OCI-M1 (cell line): ENCODE results near the gene TEF.

ENCODE experiments used
- DNase-seq: peaks from one replicate; lab custom pipeline; 2025; lab: John Stamatoyannopoulos, UW

TEF gene

DNA sequence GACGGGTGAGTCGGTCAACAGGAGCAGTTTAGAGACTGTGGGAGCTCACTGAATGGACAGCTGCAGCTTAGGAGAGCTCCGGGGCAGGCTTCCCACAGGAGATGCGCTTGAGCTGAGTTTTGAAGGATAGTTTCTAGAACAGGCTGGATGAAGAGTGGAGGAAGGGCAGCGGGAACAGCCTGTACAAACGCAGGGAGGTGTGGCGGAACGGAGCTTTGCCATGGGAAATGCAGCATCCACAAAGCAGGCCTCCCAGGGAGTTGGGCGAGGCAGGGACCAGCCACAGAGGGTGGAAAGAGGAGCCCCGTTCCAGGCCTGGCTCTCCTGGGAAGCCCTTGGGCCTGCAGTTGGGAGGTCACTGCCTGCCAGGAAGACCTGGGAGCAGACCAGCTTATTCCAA, 26.8 kb upstream of the TEF start:
- no peak for DNase-seq

DNA sequence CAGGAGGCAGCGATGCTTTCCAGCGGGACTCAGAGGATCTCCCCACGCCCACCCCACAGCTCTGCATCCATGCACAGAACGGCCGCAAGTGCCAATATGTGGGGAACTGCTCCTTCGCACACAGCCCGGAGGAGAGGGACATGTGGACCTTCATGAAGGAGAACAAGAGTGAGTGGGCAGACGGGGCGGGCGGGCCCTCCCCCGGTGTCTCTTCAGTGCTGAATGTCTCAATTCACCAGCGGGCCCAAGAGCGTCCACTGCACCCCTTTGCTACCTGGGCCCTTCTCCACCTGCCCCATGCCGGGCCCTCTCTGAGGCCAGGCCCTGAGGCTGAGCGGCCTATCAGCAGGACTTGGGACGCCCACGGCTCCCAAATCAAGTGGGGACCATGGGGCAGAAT, 25.8 kb upstream of the TEF start:
- DNase-seq, result no peak

DNA sequence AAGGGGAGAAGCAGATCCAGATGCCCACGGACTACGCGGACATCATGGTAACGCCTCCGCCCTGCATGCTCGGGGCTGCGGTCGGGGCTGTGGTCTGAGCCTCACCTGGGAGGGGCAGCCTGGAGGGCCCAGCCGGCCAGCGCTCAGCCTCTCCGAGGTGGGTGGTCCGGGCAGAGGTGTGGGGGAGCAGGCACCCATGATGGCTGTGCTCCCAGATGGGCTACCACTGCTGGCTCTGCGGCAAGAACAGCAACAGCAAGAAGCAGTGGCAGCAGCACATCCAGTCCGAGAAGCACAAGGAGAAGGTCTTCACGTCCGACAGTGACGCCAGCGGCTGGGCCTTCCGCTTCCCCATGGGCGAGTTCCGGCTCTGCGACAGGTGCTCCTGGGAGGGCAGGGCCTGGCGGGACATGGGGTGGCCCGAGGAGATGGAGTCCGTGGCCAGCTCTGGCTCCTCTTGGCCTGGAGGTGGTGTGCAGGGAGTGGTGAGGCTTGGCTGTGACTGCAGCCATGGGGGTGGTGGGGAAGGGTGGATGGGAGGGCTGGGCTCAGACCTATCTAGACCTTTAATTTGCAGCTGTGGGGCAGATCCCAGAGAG, 25.2 kb upstream of the TEF start:
- no peak for DNase-seq

DNA sequence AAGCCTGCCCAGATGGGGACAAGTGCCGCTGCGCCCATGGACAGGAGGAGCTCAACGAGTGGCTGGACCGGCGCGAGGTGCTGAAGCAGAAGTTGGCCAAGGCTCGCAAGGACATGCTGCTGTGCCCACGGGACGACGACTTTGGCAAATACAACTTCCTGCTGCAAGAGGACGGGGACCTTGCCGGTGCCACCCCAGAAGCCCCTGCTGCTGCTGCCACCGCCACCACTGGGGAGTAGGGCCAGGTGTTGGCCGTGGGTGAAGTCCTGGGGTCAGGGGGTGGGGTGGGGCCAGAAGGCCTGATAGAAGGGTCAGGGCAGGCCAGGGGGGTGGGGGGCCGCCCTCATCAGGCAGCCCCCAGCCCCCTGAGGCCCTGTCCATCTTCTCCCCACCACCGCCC, 24.6 kb upstream of the TEF start:
- no peak for DNase-seq

DNA sequence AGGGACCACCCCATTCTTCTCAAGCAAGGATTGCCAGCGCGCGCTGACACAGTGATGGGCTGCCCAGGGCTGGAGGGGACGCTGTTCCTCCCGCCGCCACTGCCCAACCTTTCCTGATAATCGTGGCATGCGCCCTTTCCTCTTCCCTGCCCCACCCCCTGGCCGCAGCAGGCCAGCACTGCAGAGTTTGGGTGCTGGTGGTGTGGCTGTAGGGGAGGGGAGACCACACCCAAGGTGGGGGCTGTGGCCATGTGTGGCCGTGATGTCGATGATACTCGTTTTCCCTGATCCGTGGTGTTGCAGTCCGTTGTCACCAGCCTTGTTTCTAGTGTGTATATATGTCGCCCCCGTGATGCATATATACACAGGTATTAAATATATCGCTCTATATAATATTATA, 22.8 kb upstream of the TEF start:
- no peak for DNase-seq

DNA sequence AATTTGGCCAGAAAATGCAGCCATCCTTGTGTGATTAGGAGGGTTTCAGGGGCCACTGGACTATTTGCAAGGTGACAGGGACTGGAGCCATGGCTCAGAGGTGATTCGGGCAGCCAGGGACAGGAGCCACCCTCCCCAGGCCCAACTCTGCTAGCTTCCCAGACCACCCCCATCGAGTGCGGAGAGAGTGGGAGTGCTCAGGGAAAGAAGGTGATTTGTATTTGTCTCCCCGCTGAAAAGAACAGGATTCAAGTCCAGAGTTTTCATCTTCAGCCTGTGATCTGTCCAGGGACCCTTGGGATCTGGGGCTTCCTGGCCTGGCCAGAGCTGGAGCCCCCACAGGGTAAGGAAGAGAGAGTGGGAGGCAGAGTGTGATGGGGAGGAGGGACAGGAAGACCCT, 22.4 kb upstream of the TEF start:
- no peak for DNase-seq

DNA sequence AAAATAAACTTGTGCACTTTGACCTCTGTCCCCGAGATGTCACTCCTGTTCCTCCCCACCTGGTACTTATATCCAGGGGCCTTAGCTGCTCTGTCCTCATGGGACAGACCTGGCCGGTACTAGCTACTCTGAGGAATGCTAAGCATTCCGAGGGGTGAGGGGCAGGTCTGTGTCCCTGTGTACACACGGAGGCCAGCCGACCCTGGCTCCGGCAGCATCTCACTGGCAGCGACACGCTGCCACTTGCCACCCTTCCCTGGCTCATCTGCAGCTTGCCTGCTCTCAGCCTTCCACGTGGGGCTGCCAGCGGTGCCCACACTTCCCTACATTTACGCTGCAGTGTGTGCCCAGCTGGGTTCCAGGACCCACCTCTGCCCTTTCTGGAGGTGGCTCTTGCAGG, 21.6 kb upstream of the TEF start:
- DNase-seq, result no peak

DNA sequence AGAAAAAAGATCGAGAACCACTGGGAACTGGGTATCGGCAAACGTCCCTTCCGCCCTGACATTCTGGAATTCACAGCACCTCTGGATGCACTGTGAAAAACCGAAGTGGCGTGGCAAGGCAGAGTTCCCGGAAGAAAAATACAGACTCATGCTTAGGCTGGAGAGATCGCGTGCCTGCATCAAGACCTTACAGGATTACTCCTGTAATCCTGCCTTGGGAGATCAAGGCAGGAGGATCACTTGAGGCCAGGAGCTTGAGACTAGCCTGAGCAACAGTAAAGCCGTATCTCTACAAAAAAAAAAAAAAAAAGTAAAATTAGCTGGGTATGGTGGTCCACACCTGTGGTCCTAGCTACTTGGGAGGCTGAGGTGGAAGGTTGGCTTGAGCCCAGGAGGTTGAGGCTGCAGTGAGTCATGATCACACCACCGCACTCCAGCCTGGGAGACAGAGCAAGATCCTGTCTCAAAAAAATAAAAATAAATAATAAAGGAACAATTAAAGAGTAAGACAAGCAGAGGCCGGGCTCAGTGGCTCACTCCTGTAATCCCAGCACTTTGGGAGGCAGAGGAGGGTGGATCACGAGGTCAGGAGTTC, 19.9 kb upstream of the TEF start:
- DNase-seq, result no peak

DNA sequence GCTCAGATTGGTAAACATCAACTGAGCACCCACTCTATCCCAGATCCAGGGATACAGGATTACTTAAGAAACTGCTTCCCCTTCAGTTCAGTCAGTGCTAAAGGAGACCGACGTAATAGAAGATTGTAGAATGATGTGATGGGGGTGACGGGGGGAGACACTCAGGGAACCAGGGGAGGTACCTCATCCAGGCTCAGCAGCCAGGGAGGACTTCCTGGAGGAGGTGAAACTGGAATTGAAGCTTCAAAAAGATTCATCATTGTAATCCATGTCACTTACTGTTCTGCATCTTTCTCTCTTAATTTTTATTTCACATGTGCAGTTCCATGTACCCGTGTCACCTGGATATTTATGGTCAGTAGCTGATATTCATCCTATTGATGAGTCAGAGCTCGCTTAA, 19.1 kb upstream of the TEF start:
- no peak for DNase-seq

DNA sequence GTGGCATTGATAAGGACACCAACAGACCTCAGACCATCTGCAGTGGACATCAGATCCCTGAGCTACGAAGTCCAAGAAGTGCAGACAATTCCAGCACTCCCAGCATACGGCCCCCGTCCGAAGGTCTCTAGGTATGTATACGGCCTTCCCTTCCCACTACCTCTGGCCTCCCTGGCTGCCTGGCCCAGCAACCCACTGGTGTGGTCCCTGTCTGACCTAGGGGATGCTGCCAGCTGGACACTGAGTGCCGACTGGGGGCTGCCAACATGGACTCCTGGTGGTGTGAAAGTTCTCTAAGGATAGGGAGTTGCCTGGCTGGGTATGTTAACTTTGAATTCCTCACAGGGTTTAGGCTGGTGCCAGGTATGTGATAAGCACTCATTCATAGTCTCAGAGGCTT, 17.5 kb upstream of the TEF start:
- no peak for DNase-seq

DNA sequence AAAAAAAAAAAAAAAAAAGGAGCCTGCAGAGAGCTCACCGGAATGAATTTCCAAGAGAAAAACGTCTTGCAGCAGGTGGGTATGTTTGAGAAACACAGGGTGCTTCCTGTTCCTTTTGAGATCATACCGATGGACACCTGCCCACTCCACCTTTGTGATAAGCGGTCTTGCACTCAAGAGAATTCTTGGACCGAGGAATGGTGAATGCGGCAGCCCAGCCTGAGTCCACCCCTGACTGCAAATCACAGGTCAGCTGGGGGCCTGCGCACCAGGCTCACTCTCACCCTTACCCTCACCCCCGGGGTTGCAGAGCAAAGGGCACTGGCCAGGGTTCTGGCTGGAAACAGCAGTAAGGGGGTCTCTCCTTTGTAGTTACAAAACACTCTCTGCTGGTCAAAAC, 16.8 kb upstream of the TEF start:
- no peak for DNase-seq

DNA sequence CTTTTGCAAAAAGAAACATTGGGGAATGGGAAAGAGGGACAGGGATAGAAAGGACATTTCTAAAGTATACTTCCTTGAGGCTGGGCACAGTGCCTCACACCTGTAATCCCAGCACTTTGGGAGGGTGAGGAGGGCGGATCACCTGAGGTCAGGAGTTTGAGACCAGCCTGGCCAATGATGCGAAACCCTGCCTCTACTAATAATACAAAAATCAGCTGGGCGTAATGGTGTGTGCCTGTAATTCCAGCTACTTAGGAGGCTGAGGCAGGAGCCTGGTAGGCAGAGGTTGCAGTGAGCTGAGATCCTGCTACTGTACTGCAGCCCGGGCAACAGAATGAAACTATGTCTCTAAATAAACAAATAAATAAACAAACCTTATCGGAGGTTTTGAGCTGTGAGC, 16.3 kb upstream of the TEF start:
- DNase-seq, result no peak

DNA sequence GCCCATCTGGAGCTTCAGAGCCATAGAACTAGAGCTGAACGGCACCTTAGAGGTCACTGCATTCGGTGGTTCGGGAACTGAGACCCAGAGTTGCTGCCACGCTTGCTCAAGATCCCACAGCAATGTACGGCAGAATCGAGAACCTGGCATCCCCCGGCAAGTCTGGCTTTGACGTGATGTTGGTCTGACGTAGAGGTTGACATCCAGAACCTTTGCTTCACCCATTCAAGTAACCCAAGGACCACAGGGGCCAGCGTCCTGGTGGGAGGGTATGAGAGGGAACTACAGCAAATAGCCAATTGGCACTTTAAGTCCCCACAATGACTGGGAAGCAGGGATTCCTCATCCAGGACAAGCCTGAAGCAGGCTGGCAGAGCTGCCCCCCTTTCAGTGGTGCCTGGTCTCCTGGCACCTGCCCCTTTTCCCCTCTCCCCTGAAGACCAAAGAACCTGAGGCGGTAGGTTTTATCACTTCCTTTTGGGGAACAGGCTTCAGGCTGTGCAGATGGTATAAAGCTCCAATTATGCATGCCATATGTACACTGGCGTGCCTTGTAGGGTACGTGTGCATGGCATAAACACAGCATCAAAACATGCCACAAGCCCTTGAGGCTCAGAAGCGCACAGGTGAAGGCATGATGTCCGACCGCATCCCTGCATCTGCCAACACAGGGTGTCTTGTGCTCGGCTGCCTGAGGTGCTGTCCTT, 15.3 kb upstream of the TEF start:
- DNase-seq, result no peak

DNA sequence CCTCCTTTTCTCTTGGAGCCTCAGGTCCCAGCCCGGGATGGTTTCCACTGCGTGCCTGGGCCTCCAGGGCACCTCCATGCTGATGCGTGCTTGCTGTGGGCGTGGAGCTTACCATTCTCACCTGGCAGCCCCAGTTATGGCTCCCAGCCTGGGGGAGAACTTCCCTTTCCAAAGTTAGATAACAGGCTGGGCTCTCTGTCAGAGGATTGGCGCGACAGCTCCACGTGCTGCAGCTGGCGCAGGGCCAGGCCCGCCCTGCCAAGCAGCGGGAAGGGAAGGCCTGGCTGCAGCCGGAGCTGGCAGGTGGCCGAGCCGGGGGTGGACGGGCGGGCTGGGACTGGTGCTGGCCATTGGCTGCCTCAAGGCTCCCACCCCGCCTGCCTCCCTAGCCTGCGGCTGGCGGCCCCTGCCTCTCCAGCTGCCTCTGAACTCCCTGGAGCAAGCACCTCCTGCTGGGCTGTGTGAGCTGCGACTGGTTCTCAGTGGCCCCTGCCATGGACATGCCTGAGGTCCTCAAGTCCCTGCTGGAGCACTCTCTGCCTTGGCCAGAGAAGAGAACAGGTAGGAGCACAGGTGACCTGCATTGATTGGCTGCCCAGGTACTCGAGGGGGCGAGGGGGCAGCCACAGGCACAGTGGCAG, 14.6 kb upstream of the TEF start:
- DNase-seq, result peak; percentile 98

DNA sequence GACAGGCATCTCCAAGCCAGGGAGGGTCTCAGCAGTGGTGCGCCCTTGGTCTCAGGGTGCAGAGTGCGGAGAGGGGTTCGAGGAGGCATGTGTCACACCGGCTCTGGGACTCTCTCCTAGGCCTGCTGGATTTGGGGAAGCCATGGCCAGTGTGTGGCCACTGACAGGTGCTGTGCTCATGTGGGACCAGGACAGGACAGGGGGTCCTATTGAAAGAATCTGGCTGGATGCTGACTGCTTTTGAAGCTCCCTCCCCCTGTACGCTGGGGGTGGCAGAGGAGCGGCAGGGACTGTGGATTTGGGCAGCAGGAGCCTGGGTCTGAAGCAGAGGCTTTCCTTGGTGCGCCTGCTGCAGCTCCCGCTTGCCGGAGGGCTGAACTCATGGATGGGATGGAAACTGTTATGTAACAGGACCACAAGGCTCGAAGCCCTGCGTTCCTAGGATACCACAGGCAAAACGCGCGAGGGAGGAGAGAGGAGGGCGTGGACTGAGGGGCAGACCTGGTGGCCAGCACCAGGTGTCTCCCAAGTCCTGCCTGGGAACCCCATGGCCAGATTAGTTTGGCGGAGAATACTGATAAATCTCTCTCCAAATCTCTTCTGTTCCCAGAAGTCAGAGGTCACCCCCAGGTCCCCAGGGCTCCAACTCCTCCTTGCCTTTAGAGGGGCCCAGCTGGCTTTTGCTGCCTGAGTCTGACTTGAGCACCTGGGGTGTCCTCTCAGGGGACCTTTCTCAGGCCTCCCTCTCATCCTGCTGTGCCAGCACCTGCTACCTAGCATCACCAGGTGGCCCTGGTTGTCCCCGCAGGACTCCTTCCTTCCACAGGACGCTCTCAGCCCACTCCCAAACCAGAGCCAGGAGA, 13.8 kb upstream of the TEF start:
- DNase-seq, result no peak

DNA sequence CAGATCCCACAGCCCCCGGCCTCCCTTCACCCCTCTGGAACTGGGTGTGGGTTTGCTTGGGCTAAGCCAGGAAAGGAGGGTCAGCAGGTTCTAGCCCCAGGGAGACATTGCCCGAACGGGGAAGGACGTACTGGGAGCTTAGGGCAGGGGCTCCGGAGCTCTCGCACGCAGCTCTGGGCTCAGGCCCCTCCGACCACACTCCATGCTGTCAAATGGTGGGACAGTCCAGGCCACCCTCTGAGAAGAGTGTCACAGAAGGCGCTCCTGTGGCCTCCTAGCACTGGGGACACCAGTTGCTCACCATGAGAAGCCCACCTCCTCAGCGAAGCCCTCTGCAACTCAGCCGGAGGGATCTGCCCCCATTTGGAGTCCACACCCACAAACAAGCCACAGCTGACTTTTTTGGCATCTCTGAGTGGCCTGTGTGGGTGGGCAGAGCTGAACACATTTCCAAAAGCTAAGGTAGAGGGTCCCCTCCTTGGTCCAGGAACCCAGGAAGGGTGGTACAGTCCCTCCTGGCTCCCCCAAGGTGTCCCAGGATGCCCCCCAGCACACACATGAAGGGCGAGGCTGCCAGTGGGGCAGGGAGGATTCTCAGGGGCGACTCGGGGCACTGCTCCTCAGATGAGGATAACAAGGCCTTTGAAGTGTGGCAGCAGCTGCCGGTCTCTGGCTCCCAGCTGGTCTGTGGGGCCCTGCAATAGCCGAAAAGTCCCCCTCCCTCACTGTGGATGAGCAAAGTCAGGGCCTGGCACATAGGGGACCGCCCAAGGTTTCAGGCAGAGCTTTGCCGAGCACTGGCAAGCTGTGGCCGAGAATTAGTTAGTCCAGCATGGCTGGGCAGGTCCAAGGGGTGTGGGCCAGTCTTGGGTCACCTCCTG, 13.0 kb upstream of the TEF start:
- DNase-seq, result no peak

DNA sequence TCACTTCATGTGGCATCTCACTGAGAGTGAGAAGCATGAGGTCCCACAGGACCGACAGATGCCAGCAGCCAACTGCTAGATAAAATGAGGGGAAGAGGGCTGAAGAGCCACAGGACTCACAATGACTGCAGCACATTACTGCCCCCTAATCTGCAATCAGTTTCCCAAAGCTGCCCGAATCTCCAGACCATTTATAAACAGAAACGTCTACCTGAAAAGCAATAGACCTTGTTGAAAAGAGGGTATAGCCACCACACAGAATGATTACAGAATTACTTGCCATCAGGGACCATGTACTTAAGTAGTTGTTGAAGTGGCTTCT, 12.4 kb upstream of the TEF start:
- DNase-seq, result peak; percentile 5

DNA sequence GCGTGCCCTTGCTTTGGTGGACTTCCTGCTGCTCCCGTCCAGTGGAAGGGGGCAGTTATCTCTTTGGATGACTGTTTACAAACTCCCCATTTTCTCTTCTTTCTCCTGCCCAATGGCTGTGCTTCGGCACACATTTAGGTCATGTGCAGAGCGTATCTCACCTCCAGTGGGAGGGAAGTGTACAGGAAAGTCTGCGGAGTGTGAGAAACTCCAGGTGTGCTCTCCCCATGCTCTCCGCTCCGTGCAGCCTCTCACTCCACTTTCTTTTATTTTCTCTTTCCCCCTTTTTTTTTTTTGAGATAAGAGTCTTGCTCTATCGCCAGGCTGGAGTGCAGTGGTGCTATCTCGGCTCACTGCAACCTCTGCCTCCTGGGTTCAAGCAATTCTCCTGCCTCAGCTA, 11.9 kb upstream of the TEF start:
- DNase-seq, result no peak

DNA sequence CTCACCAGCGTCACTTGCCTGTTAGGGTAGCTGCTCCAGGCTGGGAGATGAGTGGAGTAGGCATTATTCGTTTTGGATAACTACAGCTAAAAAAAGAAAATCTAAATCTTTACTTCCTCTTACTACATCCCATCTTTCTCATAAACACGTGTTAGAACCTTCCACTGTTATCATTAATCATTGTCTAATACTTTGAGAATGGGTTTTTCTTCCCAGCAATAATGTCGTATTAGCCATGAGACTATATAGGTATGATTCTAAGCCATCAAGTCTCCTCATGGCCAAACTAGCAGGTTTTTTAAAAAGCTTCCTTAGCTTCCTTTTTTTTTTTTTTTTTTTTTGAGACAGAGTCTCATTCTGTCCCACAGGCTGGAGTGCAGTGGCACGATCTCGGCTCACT, 3.9 kb upstream of the TEF start:
- DNase-seq, result no peak

DNA sequence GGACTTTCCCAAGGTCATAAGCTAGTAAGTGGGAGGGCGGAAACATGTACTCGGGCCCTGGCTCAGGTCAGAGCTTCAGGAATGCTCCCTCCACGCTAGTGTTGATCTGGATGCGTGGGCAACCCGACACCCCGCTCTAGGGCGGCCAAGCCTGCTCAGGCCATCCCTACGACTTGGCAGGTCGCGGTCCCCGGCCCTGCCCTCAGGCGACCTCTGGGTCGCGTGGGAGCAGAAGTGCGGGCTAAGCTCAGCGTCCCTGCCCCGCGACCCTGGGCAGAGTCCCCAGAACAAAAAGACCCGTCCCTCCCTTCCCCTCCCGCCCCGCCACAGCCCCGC, 781 bp upstream of the TEF start:
- DNase-seq, result no peak

DNA sequence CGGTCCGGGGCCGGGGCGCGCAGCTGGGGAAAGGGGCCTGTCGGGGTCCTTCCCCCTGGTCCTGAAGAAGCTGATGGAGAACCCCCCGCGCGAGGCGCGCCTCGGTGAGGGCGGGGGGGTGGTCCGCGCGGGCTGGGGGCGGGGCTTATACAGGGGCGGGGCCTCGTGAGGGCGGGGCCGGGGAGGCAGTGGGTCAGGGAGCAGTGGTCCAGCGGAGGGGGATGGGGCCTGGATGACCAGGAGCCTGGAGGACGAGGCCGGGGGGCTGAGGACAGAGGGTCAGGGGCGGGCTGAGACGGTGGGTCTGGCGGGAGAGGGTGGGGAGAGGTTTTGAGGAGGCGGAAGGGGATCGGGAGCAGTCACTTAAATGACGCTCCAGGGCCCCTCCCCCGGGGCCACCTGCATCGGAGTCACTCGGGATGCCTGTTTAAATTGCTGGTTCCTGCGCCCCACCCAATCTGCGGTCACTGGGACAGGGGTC, 396 bp downstream of the TEF start:
- DNase-seq, result peak; percentile 46

DNA sequence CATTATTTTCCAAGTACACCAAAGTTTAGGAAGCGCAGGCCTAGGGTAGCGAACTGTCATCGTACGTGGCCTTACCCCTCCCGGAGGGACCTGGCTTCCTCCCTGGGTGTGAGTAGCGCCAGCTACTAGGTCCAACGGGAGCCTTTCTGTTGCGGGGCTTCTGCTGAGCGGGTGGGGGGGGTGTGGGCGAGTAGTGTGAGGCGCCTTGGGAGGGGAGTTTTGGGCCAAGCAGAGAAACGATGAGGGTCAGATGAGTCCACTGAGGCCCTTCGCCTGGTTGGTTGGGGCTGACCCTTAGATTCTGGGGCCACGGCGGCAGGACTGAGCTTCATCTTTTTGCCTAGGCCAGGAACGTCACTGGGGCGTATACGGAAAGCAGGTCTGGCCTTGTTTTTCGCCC, 868 bp downstream of the TEF start:
- no peak for DNase-seq
